KG1 (cell line): ENCODE measurements around the gene KCNA3.
A peak's percentile ranks its signal among the peaks of the same experiment; 100 is the strongest.

ENCODE experiments used
- DNase-seq: peaks from one replicate; lab custom pipeline; 2025; lab: John Stamatoyannopoulos, UW

The KCNA3 gene

GRCh38 chr1:110638058-110638457 lies 36.7 kb downstream of the KCNA3 start:
- no peak for DNase-seq

DNA sequence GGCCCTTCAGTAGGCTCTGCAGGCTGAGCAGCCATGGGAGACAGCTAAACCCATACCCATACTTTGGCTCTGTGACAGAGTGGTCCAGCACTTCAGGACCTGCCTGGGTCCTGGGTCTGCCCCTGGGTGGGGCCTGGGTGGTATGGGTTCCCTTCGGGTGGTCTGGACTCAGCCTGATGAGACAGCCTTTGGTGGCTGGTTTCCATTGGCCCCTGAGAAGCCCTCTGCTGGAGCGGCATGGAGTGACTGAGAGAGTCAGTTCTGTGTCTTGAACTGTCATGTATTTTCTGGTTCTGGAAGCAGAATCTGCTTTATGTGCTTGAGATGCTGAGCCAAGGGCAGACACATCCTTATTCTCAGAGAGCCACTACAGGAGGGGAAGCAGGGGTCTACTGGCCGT lies 37.3 kb downstream of the KCNA3 start:
- DNase-seq, result no peak

DNA sequence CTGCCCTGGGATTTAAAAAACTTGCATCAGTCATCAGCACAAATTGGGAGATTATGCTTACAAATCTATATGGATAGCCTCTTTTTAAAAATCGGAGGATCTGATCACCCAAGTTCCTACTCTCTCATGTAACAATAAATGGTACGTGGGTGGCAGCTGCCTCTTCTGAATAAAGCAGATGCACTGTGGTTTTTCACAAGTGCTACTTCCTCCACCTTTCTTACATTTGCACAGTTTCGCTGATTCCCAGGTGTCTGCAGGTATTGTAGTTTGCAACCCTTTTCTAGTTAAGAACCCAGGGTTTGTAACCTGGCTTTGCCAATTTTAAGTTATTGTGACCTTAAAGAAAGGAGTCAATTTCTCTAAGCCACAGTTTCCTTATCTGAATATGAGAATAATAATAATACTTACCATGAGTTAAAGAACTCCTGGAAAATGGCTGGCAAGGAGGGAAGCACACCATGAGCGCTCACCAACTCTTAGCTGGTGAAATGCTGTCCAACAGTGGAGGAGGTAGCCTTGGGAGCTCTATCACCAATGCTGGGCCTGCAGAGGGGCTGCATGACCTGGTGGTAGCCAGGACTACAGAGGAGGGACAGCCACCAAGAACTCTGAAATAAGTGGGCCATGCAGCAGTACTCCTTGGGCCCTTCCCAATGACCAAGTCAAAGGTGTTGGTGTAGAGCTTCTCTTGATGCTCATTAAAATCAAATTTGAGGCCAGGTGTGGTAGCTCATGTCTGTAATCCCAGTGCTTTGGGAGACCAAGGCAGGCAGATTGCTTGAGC lies 38.4 kb downstream of the KCNA3 start:
- no peak for DNase-seq

- DNase-seq, result no peak
Measured at GRCh38 chr1:110635434-110635833, 39.3 kb downstream of the KCNA3 start.

- no peak for DNase-seq
Measured at GRCh38 chr1:110634455-110635311, 40.1 kb downstream of the KCNA3 start.

- DNase-seq, result no peak
Measured at GRCh38 chr1:110634086-110634454, 40.7 kb downstream of the KCNA3 start.

GRCh38 chr1:110633646-110634030 lies 41.1 kb downstream of the KCNA3 start:
- DNase-seq, result no peak

DNA sequence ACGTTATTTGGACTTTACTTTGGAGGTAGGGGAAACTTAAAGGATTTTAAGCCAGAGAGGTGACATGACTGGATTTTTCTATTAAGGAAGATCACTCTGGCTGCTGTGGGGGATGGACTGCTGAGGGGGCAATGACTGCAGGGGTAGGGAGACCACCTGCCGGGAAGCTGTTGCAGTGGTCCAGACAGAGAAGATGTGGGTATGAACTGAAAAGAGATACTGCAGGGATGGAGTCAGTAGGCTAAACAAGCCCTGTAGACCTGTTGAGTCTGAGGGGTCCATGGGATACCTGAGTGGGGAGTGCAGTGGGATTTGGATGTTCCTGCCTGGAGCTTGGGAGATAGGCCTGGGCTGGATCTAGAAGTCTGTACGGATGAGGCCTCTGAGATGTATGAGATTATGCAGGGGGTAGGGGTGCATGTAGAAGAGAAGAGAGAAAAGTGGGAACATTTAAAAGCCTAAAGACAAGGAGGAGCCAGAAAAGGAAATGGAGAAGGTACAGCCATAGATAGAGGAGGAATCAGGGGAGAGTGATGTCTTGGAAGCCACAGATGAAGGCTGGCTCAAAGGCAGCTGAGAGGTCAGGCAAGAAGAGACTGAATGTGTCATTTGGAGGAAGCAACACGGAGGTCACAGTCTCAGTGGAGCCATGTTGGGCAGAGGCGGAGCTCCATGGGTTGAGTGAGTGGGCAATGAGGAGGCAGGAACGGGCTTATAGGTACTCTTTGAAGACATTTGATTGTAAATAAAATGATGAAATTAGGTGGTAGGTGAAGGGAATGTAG lies 42.7 kb downstream of the KCNA3 start:
- no peak for DNase-seq

- peak; percentile 8 for DNase-seq
Measured at GRCh38 chr1:110630839-110631663, 43.7 kb downstream of the KCNA3 start.

GRCh38 chr1:110628323-110629105 lies 46.2 kb downstream of the KCNA3 start:
- DNase-seq, result no peak

- no peak for DNase-seq
Measured at GRCh38 chr1:110627764-110628163, 47.0 kb downstream of the KCNA3 start.

GRCh38 chr1:110626889-110627288 lies 47.9 kb downstream of the KCNA3 start:
- no peak for DNase-seq
